Suprapubic skin (tissue), 4 donors: ENCODE measurements around the gene IFRD2.

Experiments used
- EP300 ChIP-seq: sonication (generic); formaldehyde crosslinking; IDR thresholded peaks from one replicate; pipeline ENCODE4 v1.6.1; 2017; ENCODE audit warnings: antibody characterized with exemption
- POLR2A ChIP-seq, 2 donors: fragments of 450-650 bp; IDR thresholded peaks; one replicate each; pipeline ENCODE4 v1.6.1; 2017; ENCODE audit warnings: antibody characterized with exemption in 2 of 2, mild to moderate bottlenecking in 2 of 2, moderate library complexity in 2 of 2
- POLR2AphosphoS5 ChIP-seq, 3 donors: sonication (generic); formaldehyde crosslinking; IDR thresholded peaks; one replicate each; pipeline ENCODE4 v1.6.1; 2017; ENCODE audit warnings: antibody characterized with exemption in 3 of 3
- TF ChIP-seq, protein P1 (sequence below), 2 donors: fragments of 200-600 bp in 1 of 2; fragments of 450-650 bp in 1 of 2; sonication (generic) in 1 of 2; IDR thresholded peaks; one replicate each; pipeline ENCODE4 v1.5.1; 2016 to 2019; ENCODE audit warnings: antibody characterized with exemption in 2 of 2, mild to moderate bottlenecking in 1 of 2, moderate library complexity in 1 of 2

DNA sequence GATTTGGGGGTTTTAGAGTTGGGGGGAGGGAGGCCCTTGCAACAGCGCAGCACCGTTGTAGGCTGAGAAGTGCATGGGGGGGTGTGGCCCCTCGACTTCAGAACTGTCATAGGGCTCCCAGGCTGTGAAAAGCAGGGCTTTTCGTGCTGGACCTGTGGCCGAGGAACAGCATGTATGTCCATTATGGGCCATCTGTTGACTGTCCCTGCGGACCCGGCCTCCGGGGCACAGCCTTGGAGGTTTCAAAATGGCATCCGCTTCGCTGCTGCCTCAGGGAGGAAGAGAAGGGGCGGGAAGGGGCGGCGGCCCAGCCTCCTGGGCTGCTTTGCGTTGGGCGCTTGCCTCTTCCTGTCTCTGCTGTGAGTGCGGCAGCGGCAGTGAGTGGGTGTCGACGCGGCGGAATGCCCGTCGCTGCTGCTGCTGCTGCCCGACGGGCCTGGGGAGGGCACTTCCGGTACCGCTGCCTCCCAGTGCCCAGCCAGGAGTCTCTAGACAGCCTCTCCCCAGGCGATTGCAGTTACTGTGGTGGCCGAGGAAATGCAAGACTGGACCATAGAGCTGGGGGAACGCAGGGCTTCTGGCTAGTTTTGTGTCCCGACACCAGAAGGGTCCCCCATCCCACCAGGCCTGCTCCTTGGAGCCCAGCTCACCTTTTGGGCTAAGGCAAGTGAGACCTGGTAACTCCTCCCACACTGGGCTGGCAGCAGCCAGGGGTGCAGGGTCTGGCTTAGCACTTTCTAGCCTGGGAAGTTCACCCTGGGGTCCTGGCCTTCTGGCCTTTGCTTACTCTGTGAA, 54.3 kb downstream of the IFRD2 start:
- TF ChIP-seq, protein P1, sequence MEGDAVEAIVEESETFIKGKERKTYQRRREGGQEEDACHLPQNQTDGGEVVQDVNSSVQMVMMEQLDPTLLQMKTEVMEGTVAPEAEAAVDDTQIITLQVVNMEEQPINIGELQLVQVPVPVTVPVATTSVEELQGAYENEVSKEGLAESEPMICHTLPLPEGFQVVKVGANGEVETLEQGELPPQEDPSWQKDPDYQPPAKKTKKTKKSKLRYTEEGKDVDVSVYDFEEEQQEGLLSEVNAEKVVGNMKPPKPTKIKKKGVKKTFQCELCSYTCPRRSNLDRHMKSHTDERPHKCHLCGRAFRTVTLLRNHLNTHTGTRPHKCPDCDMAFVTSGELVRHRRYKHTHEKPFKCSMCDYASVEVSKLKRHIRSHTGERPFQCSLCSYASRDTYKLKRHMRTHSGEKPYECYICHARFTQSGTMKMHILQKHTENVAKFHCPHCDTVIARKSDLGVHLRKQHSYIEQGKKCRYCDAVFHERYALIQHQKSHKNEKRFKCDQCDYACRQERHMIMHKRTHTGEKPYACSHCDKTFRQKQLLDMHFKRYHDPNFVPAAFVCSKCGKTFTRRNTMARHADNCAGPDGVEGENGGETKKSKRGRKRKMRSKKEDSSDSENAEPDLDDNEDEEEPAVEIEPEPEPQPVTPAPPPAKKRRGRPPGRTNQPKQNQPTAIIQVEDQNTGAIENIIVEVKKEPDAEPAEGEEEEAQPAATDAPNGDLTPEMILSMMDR (IDR thresholded peaks at IDR 0.05) = no peak
- TF ChIP-seq POLR2AphosphoS5 (IDR thresholded peaks at IDR 0.05) (peak in 2 of 3 donors; percentile 64 to 67), EP300 (no peak), POLR2A (IDR thresholded peaks at IDR 0.05) (peak in 1 of 2 donors; percentile 40)
